ENCODE data around the gene SPX.

SPX gene

GRCh38 chr12:21526053-21526452 lies at the start of gene SPX:
Gene SPX, plus strand, starts transcription at chr12:21526296. Its CDS starts 177 bp downstream, at chr12:21526473.
- DNase-seq, result no peak

GRCh38 chr12:21476949-21477348 lies 49.1 kb upstream of the SPX start:
- DNase-seq, result no peak

- DNase-seq, result no peak
Observed at GRCh38 chr12:21478756-21479455, 47.2 kb upstream of the SPX start.

- DNase-seq, result no peak
Observed at GRCh38 chr12:21483531-21483930, 42.6 kb upstream of the SPX start.

- no peak for DNase-seq
Observed at GRCh38 chr12:21485998-21486397, 40.1 kb upstream of the SPX start.

- DNase-seq, result no peak
Observed at GRCh38 chr12:21499765-21500164, 26.3 kb upstream of the SPX start.

- DNase-seq, result no peak
Observed at GRCh38 chr12:21500786-21501257, 25.3 kb upstream of the SPX start.

- peak; percentile 96 for DNase-seq
Observed at GRCh38 chr12:21501258-21502163, 24.6 kb upstream of the SPX start, which contains the start of the genes GOLT1B and RECQL. Gene GOLT1B, plus strand, starts transcription at chr12:21501789. Its CDS starts 135 bp downstream, at chr12:21501924. Gene RECQL, minus strand, starts transcription at chr12:21501635. Its CDS starts 2,065 bp downstream, at chr12:21499570.

GRCh38 chr12:21502164-21502496 lies 24.0 kb upstream of the SPX start:
- DNase-seq, result no peak

- DNase-seq, result no peak
Observed at GRCh38 chr12:21502872-21503271, 23.2 kb upstream of the SPX start.

GRCh38 chr12:21505888-21506287 lies 20.2 kb upstream of the SPX start:
- no peak for DNase-seq

- DNase-seq, result no peak
Observed at GRCh38 chr12:21507849-21508248, 18.2 kb upstream of the SPX start.

GRCh38 chr12:21509768-21510167 lies 16.3 kb upstream of the SPX start:
- DNase-seq, result no peak

GRCh38 chr12:21516281-21516680 lies 9.8 kb upstream of the SPX start:
- DNase-seq, result no peak

- no peak for DNase-seq
Observed at GRCh38 chr12:21518451-21518850, 7.6 kb upstream of the SPX start.

- no peak for DNase-seq
Observed at GRCh38 chr12:21521541-21521940, 4.6 kb upstream of the SPX start.

- no peak for DNase-seq
Observed at GRCh38 chr12:21523148-21523547, 2.9 kb upstream of the SPX start.

- DNase-seq, result no peak
Observed at GRCh38 chr12:21526721-21527345, 737 bp downstream of the SPX start.

- DNase-seq, result no peak
Observed at GRCh38 chr12:21527451-21528180, 1.5 kb downstream of the SPX start.

GRCh38 chr12:21528953-21529352 lies 2.9 kb downstream of the SPX start:
- DNase-seq, result no peak

GRCh38 chr12:21529456-21529855 lies 3.4 kb downstream of the SPX start:
- DNase-seq, result no peak

- no peak for DNase-seq
Observed at GRCh38 chr12:21538061-21538653, 12.1 kb downstream of the SPX start.

Measured in NCI-H187 treated with DMSO at 0.1 percent for 48 hours (cell line).